Liver (tissue), 9 donors: ENCODE data around the gene DNAJC8. TPM values are rescaled to one million over a fixed set of nuclear protein-coding genes. Genes with fewer than 3 reads are reported as not detected.

Experiments used
- DNase-seq: peaks from one replicate; pipeline ENCODE4 v3.0.0-alpha.2; 2017; ENCODE audit warnings: low spot score
- H3K27ac ChIP-seq, 2 donors: one replicate each; pipeline ENCODE4 v1.7.0; 2013; ENCODE audit warnings: inconsistent platforms in 2 of 2, low read length in 2 of 2, control low read depth in 1 of 2, low read depth in 1 of 2, mild to moderate bottlenecking in 1 of 2
- H3K27me3 ChIP-seq, 4 donors: one replicate each; pipeline versions ENCODE4 v1.6.1 to v1.7.0; 2013; ENCODE audit warnings: low read length in 3 of 4, inconsistent platforms in 1 of 4, mild to moderate bottlenecking in 1 of 4, moderate library complexity in 1 of 4; ENCODE audit not compliant: control insufficient read depth in 4 of 4, insufficient read depth in 4 of 4
- H3K36me3 ChIP-seq, 4 donors: one replicate each; pipeline versions ENCODE4 v1.6.1 to v1.7.0; 2013; ENCODE audit warnings: low read length in 3 of 4, mild to moderate bottlenecking in 3 of 4, low read depth in 1 of 4, moderate library complexity in 1 of 4; ENCODE audit not compliant: control insufficient read depth in 4 of 4, insufficient read depth in 3 of 4
- H3K4me1 ChIP-seq, 4 donors: one replicate each; pipeline versions ENCODE4 v1.6.1 to v1.7.0; 2013; ENCODE audit warnings: low read length in 3 of 4, mild to moderate bottlenecking in 3 of 4, moderate library complexity in 1 of 4; ENCODE audit not compliant: control insufficient read depth in 4 of 4, insufficient read depth in 4 of 4
- H3K4me3 ChIP-seq, 3 donors: one replicate each; pipeline versions ENCODE4 v1.6.1 to v1.7.0; 2013; ENCODE audit warnings: low read length in 3 of 3, control low read depth in 1 of 3, low read depth in 1 of 3, mild to moderate bottlenecking in 1 of 3
- H3K9ac ChIP-seq, 2 donors: one replicate each; pipeline ENCODE4 v1.7.0; 2013; ENCODE audit warnings: low read length in 2 of 2, mild to moderate bottlenecking in 2 of 2, moderate library complexity in 2 of 2, control low read depth in 1 of 2, low read depth in 1 of 2
- H3K9me3 ChIP-seq, 4 donors: one replicate each; pipeline versions ENCODE4 v1.6.1 to v1.7.0; 2013; ENCODE audit warnings: low read length in 3 of 4; ENCODE audit not compliant: control insufficient read depth in 4 of 4
- ATF3 ChIP-seq: IDR thresholded peaks from 2 replicates; pipeline ENCODE4 v1.6.1; 2016; ENCODE audit warnings: antibody characterized with exemption
- CTCF ChIP-seq: fragments of 150-350 bp; IDR thresholded peaks from 2 replicates; pipeline ENCODE4 v1.5.1; 2017; ENCODE audit warnings: improper control_type of control experiment, low read depth, low read length; ENCODE audit not compliant: missing input control
- EGR1 ChIP-seq, 2 donors: IDR thresholded peaks; 2 replicates each; pipeline ENCODE4 v1.6.1; 2016 to 2018; ENCODE audit warnings: antibody characterized with exemption in 2 of 2, low read depth in 2 of 2
- FOXA1 ChIP-seq: IDR thresholded peaks from 2 replicates; pipeline ENCODE4 v1.6.1; 2016; ENCODE audit warnings: antibody characterized with exemption
- FOXA2 ChIP-seq: IDR thresholded peaks from 2 replicates; pipeline ENCODE4 v1.6.1; 2016; ENCODE audit warnings: antibody characterized with exemption
- GABPA ChIP-seq, 2 donors: IDR thresholded peaks in 1 of 2; conservative IDR thresholded peaks in 1 of 2; 2 replicates each; pipeline ENCODE4 v1.6.1; 2016; ENCODE audit warnings: antibody characterized with exemption in 2 of 2, mild to moderate bottlenecking in 1 of 2, moderate library complexity in 1 of 2
- HNF4A ChIP-seq, 2 donors: conservative IDR thresholded peaks; 2 replicates each; pipeline ENCODE4 v1.6.1; 2016; ENCODE audit warnings: antibody characterized with exemption in 2 of 2, mild to moderate bottlenecking in 2 of 2
- HNF4G ChIP-seq: IDR thresholded peaks from 2 replicates; pipeline ENCODE4 v1.6.1; 2016; ENCODE audit warnings: antibody characterized with exemption
- JUND ChIP-seq, 2 donors: IDR thresholded peaks; 2 replicates each; pipeline ENCODE4 v1.6.1; 2016; ENCODE audit warnings: antibody characterized with exemption in 2 of 2
- MAX ChIP-seq: IDR thresholded peaks from 2 replicates; pipeline ENCODE4 v1.6.1; 2016; ENCODE audit warnings: antibody characterized with exemption
- NR2F2 ChIP-seq: IDR thresholded peaks from 2 replicates; pipeline ENCODE4 v1.6.1; 2016; ENCODE audit warnings: antibody characterized with exemption
- RAD21 ChIP-seq, 2 donors: IDR thresholded peaks; 2 replicates each; pipeline ENCODE4 v1.6.1; 2016; ENCODE audit warnings: antibody characterized with exemption in 2 of 2, mild to moderate bottlenecking in 2 of 2
- REST ChIP-seq: IDR thresholded peaks from 2 replicates; pipeline ENCODE4 v1.6.1; 2016; ENCODE audit warnings: antibody characterized with exemption, mild to moderate bottlenecking
- RXRA ChIP-seq, 2 donors: IDR thresholded peaks; 2 replicates each; pipeline ENCODE4 v1.6.1; 2017 to 2018; ENCODE audit warnings: antibody characterized with exemption in 2 of 2, mild to moderate bottlenecking in 1 of 2
- SP1 ChIP-seq: IDR thresholded peaks from 2 replicates; pipeline ENCODE4 v1.6.1; 2018; ENCODE audit warnings: antibody characterized with exemption, mild to moderate bottlenecking
- TAF1 ChIP-seq: conservative IDR thresholded peaks from 2 replicates; pipeline ENCODE4 v1.6.1; 2016; ENCODE audit warnings: antibody characterized with exemption, mild to moderate bottlenecking
- YY1 ChIP-seq: IDR thresholded peaks from 2 replicates; pipeline ENCODE4 v1.6.1; 2016; ENCODE audit warnings: antibody characterized with exemption, mild to moderate bottlenecking
- ZBTB33 ChIP-seq: IDR thresholded peaks from 2 replicates; pipeline ENCODE4 v1.6.1; 2016; ENCODE audit warnings: antibody characterized with exemption
- WGBS: extraction: QIAGEN DNeasy Blood & Tissue Kit; methylation state at CpG from one replicate; pipeline ENCODE4 v1.1.7; 2013; 5-methylcytosine and 5-hydroxymethylcytosine counted together
- polyA plus RNA-seq, 2 donors: library from polyadenylated mRNA; stranded (reverse) in 1 of 2; unstranded in 1 of 2; fragments of 200-250 nt in 1 of 2; fragments of >200 nt in 1 of 2; fragmentation: Nextera tagmentation in 1 of 2; extraction: Ambion mirVana in 1 of 2; gene quantifications; one replicate each; pipeline versions ENCODE4 v1.2.1 to v1.2.3, GENCODE V29; 2013 to 2015
- total RNA-seq, 2 donors: library from RNA; depleted of rRNA; stranded (reverse); fragments of >200 nt; gene quantifications; one replicate each; pipeline ENCODE4 v1.2.3, GENCODE V29; 2014
- donor health status: healthy.
- donor health status: healthy.
- donor health status: healthy.
- donor health status: healthy.
- donor health status: healthy.

The DNAJC8 gene
- total and polyA plus RNA-seq, 4 donors: 14.9 to 38.6 (median 25.2) TPM

- no peak for TF ChIP-seq ZBTB33
- TF ChIP-seq RXRA (IDR thresholded peaks at IDR 0.05): no peak
- no peak for TF ChIP-seq FOXA1
- no peak for TF ChIP-seq FOXA2
- TF ChIP-seq GABPA (IDR thresholded peaks at IDR 0.05 in 1 of 2, conservative IDR thresholded peaks at IDR 0.05 in 1 of 2): no peak
- no peak for TF ChIP-seq RAD21 (IDR thresholded peaks at IDR 0.05)
- TF ChIP-seq SP1: no peak
These were observed 23.5 kb upstream of the DNAJC8 start (continued) for GRCh38 chr1:28256197-28256827.

- peak overlapping the region; percentile 73 to 82 for H3K27ac ChIP-seq
- H3K4me3 ChIP-seq: no peak overlapping the region
- no peaks in the 10 kb centered on the region for H3K36me3 ChIP-seq
- 34% methylated on average over 4 of the region's 4 CpGs for WGBS
- TF ChIP-seq NR2F2: no peak
- TF ChIP-seq JUND (IDR thresholded peaks at IDR 0.05): no peak
- peak in 1 of 2 donors; percentile 3 for TF ChIP-seq HNF4A (conservative IDR thresholded peaks at IDR 0.05)
- TF ChIP-seq FOXA1: no peak
- no peak overlapping the region for H3K9ac ChIP-seq
- H3K9me3 ChIP-seq: no peaks in the 10 kb centered on the region
- H3K4me1 ChIP-seq: peaks cover 6 to 54% (median 43%) of the 10 kb centered on the region in 4 donors
- no peak for DNase-seq
- no peaks in the 10 kb centered on the region for H3K27me3 ChIP-seq
These were observed 17.1 kb upstream of the DNAJC8 start for GRCh38 chr1:28249866-28250295.

- peak overlapping the region; percentile 73 to 82 for H3K27ac ChIP-seq
- H3K4me1 ChIP-seq: peaks cover 6 to 60% (median 49%) of the 10 kb centered on the region in 4 donors
- H3K27me3 ChIP-seq: no peaks in the 10 kb centered on the region
- H3K9ac ChIP-seq: peak overlapping the region in 1 of 2 donors; percentile 66
- H3K36me3 ChIP-seq: no peaks in the 10 kb centered on the region
- WGBS: 14% methylated on average over 3 of the region's 3 CpGs
- peak overlapping the region in 1 of 3 donors; percentile 17 for H3K4me3 ChIP-seq
- H3K9me3 ChIP-seq: no peaks in the 10 kb centered on the region
- no peak for DNase-seq
- TF ChIP-seq CTCF: no peak
- peak; percentile 67 for TF ChIP-seq YY1
- TF ChIP-seq MAX: peak; percentile 77
- TF ChIP-seq RAD21 (IDR thresholded peaks at IDR 0.05): peak; percentile 39 to 69
- TF ChIP-seq TAF1: no peak
- TF ChIP-seq GABPA (IDR thresholded peaks at IDR 0.05 in 1 of 2, conservative IDR thresholded peaks at IDR 0.05 in 1 of 2): peak in 1 of 2 donors; percentile 51
- peak in 1 of 2 donors; percentile 32 for TF ChIP-seq EGR1 (IDR thresholded peaks at IDR 0.05; ENCODE audit: low read depth in 2 of 2)
- TF ChIP-seq ATF3: peak; percentile 97
- TF ChIP-seq ZBTB33: peak; percentile 62
- peak; percentile 62 for TF ChIP-seq FOXA2
- peak; percentile 79 for TF ChIP-seq SP1
- TF ChIP-seq REST: peak; percentile 59
- TF ChIP-seq HNF4G: peak; percentile 62
- TF ChIP-seq FOXA1: peak; percentile 61
- TF ChIP-seq HNF4A (conservative IDR thresholded peaks at IDR 0.05): peak; percentile 78 to 86
- TF ChIP-seq NR2F2: no peak
These were observed 16.4 kb upstream of the DNAJC8 start for GRCh38 chr1:28249013-28249865.
